Measurements from ENCODE around the gene PRKAG3.

- TF ChIP-seq POLR2AphosphoS5 (IDR thresholded peaks at IDR 0.05) (no peak), CTCF (IDR thresholded peaks at IDR 0.05) (no peak)
These were observed 12.5 kb downstream of the PRKAG3 start for GRCh38 chr2:218819093-218819492.
